ENCODE results near the gene F2R.

GRCh38 chr5:76764374-76764773, 48.4 kb downstream of the F2R start:
- TF ChIP-seq EZH2 (IDR thresholded peaks at IDR 0.05) (no peak), CTCF (IDR thresholded peaks at IDR 0.05) (no peak), EZH2phosphoT487 (IDR thresholded peaks at IDR 0.05) (no peak)
